Measurements from ENCODE around the gene TTC9B.
"Not testable (repeated sequence)": the region's sequence is repeated elsewhere in the genome, so short reads cannot be mapped to it uniquely, and the experiment has no call there.

The TTC9B gene

DNA sequence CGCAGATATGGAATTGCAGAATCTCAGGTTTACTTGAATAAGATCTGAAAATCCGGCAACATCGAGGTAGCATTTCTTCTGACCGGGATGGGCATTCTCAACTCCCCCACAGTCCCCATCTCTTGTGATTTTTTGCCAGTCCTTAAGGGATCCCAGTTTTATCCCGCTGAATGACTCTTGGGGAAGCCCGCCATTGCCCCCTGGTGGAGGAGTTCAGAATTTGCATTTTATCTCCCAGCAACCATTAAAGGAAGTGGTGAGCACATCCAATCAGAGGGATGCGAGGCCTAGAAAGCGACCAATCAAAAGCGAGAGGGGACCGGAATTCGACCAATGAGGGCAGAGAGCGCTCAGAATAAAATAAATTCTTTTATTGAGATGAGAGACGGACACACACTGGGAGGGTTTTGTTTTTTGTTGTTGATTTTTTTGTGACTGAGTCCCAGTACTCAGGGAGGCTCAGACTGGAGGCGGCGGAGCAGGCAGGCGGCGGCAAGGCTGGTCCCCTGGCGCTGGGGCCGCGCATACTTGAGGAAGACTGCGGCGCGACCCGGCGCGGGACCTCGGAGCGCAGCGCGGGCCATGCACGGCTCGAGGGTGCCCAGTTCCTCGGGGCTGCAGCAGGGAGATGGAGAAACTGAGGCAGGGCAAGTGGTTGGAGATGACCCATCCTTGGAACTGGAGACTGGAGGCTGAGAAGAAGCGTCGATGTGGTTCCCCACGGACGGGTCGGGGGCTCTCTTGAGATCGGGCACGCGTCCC lies 3.9 kb upstream of the TTC9B start:
- H3K27ac ChIP-seq (ENCODE audit: low read depth, low read length) = no peak overlapping the region
- H3K9me3 ChIP-seq (ENCODE audit: control insufficient read depth, insufficient read depth, low read length) = no peaks in the 10 kb centered on the region
- peaks cover 22% of the 10 kb centered on the region for H3K27me3 ChIP-seq (ENCODE audit: control insufficient read depth, insufficient read depth, low read length)
- H3K36me3 ChIP-seq (ENCODE audit: control insufficient read depth, insufficient read depth, low read length) = no peaks in the 10 kb centered on the region
- H3K4me1 ChIP-seq (ENCODE audit: control insufficient read depth, insufficient read depth, low read length) = no peaks in the 10 kb centered on the region
- H3K4me3 ChIP-seq (ENCODE audit: low read depth, low read length) = no peak overlapping the region
- no peak overlapping the region for H3K9ac ChIP-seq (ENCODE audit: low read depth, low read length)

DNA sequence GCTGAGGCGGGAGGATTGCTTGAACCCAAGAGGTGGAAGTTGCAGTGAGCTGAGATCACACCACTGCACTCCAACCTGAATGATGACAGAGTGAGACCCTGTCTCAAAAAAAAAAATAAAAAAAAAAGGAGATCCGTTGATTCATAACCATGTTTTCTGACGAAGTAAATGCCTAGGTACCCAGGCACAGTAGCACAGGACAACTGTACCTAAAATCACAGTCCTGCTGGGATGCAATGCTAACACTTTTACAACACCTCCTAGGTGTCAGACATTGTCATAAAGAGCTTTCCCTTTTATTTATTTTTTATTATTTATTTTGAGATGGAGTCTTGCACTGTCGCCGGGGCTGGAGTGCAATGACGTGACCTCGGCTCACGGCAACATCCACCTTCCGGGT lies 2.5 kb upstream of the TTC9B start:
- H3K4me3 ChIP-seq (ENCODE audit: low read depth, low read length) = no peak overlapping the region
- peaks cover 22% of the 10 kb centered on the region for H3K27me3 ChIP-seq (ENCODE audit: control insufficient read depth, insufficient read depth, low read length)
- H3K9me3 ChIP-seq (ENCODE audit: control insufficient read depth, insufficient read depth, low read length) = no peaks in the 10 kb centered on the region
- no peak overlapping the region for H3K27ac ChIP-seq (ENCODE audit: low read depth, low read length)
- peaks cover 5% of the 10 kb centered on the region; the same call in 1 of the 2 replicates for H3K4me1 ChIP-seq (ENCODE audit: control insufficient read depth, insufficient read depth, low read length)
- no peaks in the 10 kb centered on the region for H3K36me3 ChIP-seq (ENCODE audit: control insufficient read depth, insufficient read depth, low read length)
- no peak overlapping the region for H3K9ac ChIP-seq (ENCODE audit: low read depth, low read length)

DNA sequence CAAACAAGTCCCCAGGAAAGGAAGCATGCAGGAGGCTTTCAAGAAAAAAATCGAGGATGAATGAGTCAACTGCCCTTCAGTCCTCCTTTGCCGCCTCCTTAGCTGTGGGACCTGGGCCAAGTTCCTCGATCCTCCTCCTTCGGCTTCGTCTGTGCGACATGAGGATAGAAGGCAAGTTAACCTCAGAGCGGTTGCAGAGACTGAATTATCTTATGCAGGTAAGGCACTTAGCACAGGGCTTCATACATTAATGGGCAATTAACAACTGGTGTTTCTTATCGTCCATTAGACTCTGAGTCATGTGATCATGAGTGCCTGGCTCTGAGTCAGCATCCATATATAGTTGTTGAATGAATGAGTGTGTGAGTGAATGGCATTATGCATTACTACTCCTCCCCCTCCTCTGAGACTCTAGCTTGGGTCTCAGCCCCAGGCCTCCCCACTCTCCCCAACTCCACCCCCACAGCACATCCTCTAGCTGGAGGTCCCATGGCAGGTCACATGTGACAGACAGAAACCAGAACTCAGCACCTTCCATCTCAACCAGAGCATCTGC lies 1.6 kb upstream of the TTC9B start:
- H3K27me3 ChIP-seq (ENCODE audit: control insufficient read depth, insufficient read depth, low read length) = peaks cover 18% of the 10 kb centered on the region
- no peaks in the 10 kb centered on the region for H3K36me3 ChIP-seq (ENCODE audit: control insufficient read depth, insufficient read depth, low read length)
- H3K4me3 ChIP-seq (ENCODE audit: low read depth, low read length) = no peak overlapping the region
- H3K9me3 ChIP-seq (ENCODE audit: control insufficient read depth, insufficient read depth, low read length) = no peaks in the 10 kb centered on the region
- H3K4me1 ChIP-seq (ENCODE audit: control insufficient read depth, insufficient read depth, low read length) = peaks cover 5% of the 10 kb centered on the region; the same call in 1 of the 2 replicates
- no peak overlapping the region for H3K9ac ChIP-seq (ENCODE audit: low read depth, low read length)
- H3K27ac ChIP-seq (ENCODE audit: low read depth, low read length) = no peak overlapping the region

DNA sequence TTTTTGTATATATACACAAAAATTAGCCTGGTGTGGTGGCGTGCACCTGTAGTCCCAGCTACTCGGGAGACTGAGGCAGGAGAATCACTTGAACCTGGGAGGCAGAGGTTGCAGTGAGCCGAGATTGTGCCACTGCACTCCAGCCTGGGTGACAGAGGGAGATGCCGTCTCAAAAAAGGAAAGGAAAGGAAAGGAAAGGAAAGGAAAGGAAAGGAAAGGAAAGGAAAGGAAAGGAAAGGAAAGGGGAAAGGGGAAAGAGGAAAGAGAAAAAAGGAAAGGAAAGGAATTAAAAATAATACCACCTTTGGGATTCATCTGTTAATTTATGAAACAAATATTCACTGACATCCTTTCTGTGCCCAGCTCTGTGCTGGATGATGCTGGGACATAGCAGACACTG lies 845 bp upstream of the TTC9B start:
- H3K27ac ChIP-seq (ENCODE audit: low read depth, low read length); H3K4me3 ChIP-seq (ENCODE audit: low read depth, low read length); H3K36me3 ChIP-seq (ENCODE audit: control insufficient read depth, insufficient read depth, low read length); H3K4me1 ChIP-seq (ENCODE audit: control insufficient read depth, insufficient read depth, low read length); H3K9ac ChIP-seq (ENCODE audit: low read depth, low read length); H3K9me3 ChIP-seq (ENCODE audit: control insufficient read depth, insufficient read depth, low read length): not testable (repeated sequence)
- H3K27me3 ChIP-seq (ENCODE audit: control insufficient read depth, insufficient read depth, low read length) = peaks cover 18% of the 10 kb centered on the region

DNA sequence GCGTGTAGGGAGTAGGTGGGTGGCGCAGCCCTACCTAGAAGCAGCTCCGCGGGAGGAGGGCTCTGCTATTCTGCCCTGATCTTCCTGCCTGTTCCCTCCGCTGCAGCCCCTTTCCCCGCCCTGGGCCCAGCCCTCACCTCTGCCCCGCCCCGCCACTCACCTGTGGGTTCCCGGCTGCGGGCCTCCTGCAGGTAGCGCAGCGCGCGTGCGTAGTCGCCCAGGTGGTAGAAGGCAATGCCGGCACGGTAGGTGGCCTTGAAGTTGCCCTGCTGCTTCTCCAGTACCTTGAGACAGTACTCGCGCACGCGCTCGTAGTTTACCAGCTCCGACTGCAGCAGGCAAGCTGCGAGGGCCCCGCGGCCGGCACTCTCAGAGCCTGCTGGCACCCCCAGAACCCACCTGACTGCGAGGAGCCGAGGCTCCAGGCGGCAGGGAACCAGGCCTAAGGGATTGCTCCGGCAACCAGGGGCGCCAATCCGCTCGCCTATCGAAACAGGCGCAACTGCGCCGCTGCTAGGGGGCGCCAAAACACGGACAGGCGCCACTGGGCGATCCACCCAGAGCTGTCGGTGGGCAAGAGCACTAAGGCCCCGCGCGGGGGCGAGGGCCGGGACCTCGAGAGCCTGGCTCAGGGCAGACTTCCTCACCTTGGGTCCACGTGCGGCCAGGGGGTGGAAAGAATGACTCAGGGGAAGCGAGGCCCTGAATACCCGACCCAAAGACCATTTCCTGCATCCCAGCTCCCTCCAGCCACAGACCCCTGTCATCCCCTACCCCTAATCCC lies 965 bp downstream of the TTC9B start:
- Histone ChIP-seq H3K36me3 (ENCODE audit: control insufficient read depth, insufficient read depth, low read length) (peaks cover 8% of the 10 kb centered on the region; the same call in 1 of the 2 replicates), H3K27ac (ENCODE audit: low read depth, low read length) (no peak overlapping the region), H3K9ac (ENCODE audit: low read depth, low read length) (no peak overlapping the region), H3K4me3 (ENCODE audit: low read depth, low read length) (peak overlapping the region; percentile 49), H3K9me3 (ENCODE audit: control insufficient read depth, insufficient read depth, low read length) (no peaks in the 10 kb centered on the region), H3K4me1 (ENCODE audit: control insufficient read depth, insufficient read depth, low read length) (peaks cover 5% of the 10 kb centered on the region; the same call in 1 of the 2 replicates), H3K27me3 (ENCODE audit: control insufficient read depth, insufficient read depth, low read length) (peaks cover 18% of the 10 kb centered on the region)

DNA sequence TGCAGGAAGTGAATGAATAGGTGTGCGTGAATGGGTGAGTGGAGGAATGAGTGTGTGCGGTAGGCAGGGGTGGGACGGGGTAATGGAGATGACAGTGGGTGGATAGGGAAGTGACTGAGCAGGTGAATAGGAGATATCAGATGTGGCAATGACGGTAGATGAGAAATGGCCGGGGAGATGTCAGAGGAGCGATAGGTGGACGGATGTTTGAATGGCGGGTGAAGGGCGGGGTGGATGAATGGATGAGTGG lies 1.5 kb downstream of the TTC9B start:
- Histone ChIP-seq H3K4me3 (ENCODE audit: low read depth, low read length) (peak overlapping the region; percentile 49), H3K27me3 (ENCODE audit: control insufficient read depth, insufficient read depth, low read length) (peaks cover 18% of the 10 kb centered on the region), H3K27ac (ENCODE audit: low read depth, low read length) (no peak overlapping the region), H3K4me1 (ENCODE audit: control insufficient read depth, insufficient read depth, low read length) (peaks cover 5% of the 10 kb centered on the region; the same call in 1 of the 2 replicates), H3K9me3 (ENCODE audit: control insufficient read depth, insufficient read depth, low read length) (no peaks in the 10 kb centered on the region), H3K9ac (ENCODE audit: low read depth, low read length) (no peak overlapping the region), H3K36me3 (ENCODE audit: control insufficient read depth, insufficient read depth, low read length) (peaks cover 8% of the 10 kb centered on the region; the same call in 1 of the 2 replicates)

DNA sequence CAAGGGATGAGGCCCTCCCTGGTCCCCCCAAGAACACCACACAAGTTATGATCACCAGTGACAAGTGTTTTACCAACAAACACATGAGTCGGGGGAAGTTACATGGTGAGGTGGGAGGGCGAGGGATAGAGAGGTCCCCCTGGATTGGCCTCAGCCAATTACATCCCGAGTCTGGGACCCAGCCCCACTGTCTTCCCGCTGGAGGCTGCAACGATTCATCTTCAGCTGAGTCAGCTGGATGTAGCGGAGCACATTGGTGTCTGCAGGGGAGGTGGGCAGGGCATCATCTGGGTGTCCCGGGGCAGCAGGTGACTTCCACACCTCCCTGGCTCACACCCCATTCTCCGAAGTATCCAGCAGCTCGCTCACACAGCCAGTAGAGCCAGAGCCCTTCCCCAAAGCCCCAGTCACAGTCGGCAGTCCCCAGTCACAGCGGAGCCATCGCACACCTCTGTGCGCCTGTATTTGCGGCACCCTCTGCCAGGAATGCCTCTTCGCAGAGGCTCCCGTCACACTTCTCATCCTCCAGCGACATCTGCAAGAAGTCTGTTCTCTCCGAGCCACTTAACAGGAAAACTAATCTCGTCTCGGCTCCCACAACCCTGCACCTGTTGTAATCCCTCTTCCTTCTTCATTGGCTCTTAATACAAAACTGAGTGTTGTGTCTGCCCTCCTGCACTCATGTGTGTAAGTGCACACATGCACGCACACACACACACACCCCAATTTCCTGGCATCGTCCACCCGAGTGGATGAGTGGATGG lies 2.0 kb downstream of the TTC9B start:
- Histone ChIP-seq H3K4me1 (ENCODE audit: control insufficient read depth, insufficient read depth, low read length) (peaks cover 5% of the 10 kb centered on the region; the same call in 1 of the 2 replicates), H3K27ac (ENCODE audit: low read depth, low read length) (no peak overlapping the region), H3K9me3 (ENCODE audit: control insufficient read depth, insufficient read depth, low read length) (no peaks in the 10 kb centered on the region), H3K4me3 (ENCODE audit: low read depth, low read length) (peak overlapping the region; percentile 49), H3K27me3 (ENCODE audit: control insufficient read depth, insufficient read depth, low read length) (peaks cover 18% of the 10 kb centered on the region), H3K9ac (ENCODE audit: low read depth, low read length) (no peak overlapping the region), H3K36me3 (ENCODE audit: control insufficient read depth, insufficient read depth, low read length) (peaks cover 8% of the 10 kb centered on the region; the same call in 1 of the 2 replicates)

DNA sequence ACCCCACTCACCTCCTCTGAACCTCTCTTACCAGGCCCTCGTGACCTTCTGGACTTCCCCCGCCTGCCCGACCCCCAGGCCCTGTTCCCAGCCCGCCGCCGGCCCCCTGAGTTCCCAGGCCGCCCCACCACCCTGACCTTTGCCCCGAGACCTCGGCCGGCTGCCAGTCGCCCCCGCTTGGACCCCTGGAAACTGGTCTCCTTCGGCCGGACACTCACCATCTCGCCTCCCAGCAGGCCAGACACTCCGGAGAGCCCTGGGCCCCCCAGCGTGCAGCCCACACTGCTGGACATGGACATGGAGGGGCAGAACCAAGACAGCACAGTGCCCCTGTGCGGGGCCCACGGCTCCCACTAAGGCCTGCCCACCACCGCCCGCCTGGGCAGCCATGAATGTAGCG lies 3.2 kb downstream of the TTC9B start:
- peaks cover 18% of the 10 kb centered on the region for H3K27me3 ChIP-seq (ENCODE audit: control insufficient read depth, insufficient read depth, low read length)
- no peaks in the 10 kb centered on the region for H3K9me3 ChIP-seq (ENCODE audit: control insufficient read depth, insufficient read depth, low read length)
- H3K27ac ChIP-seq (ENCODE audit: low read depth, low read length) = no peak overlapping the region
- peaks cover 5% of the 10 kb centered on the region; the same call in 1 of the 2 replicates for H3K4me1 ChIP-seq (ENCODE audit: control insufficient read depth, insufficient read depth, low read length)
- H3K36me3 ChIP-seq (ENCODE audit: control insufficient read depth, insufficient read depth, low read length) = peaks cover 8% of the 10 kb centered on the region; the same call in 1 of the 2 replicates
- H3K9ac ChIP-seq (ENCODE audit: low read depth, low read length) = no peak overlapping the region
- no peak overlapping the region for H3K4me3 ChIP-seq (ENCODE audit: low read depth, low read length)

DNA sequence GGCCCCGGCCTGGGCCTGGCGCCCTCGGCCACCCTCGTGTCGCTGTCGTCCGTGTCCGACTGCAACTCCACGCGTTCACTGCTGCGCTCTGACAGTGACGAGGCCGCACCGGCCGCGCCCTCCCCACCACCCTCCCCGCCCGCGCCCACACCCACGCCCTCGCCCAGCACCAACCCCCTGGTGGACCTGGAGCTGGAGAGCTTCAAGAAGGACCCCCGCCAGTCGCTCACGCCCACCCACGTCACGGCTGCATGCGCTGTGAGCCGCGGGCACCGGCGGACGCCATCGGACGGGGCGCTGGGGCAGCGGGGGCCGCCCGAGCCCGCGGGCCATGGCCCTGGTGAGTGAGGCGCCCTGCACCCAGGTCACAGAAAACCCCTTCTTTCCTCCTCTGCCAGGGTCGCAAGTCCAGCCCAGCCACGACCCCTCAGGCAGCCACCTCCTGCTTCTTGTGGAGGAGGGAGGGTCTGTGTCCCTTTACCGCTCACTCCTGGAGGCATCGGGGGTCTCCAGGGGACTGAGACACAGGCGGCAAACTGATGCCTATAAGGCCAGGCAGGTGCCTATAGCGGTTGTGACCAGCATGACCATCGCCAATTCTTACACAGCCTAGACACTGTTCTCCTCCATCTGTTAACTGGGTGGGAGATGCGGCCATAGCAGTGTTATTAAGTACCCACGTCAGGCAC lies 4.2 kb downstream of the TTC9B start:
- H3K36me3 ChIP-seq (ENCODE audit: control insufficient read depth, insufficient read depth, low read length) = peaks cover 9% of the 10 kb centered on the region
- H3K9me3 ChIP-seq (ENCODE audit: control insufficient read depth, insufficient read depth, low read length) = no peaks in the 10 kb centered on the region
- no peak overlapping the region for H3K4me3 ChIP-seq (ENCODE audit: low read depth, low read length)
- H3K27ac ChIP-seq (ENCODE audit: low read depth, low read length) = no peak overlapping the region
- peaks cover 13% of the 10 kb centered on the region for H3K27me3 ChIP-seq (ENCODE audit: control insufficient read depth, insufficient read depth, low read length)
- H3K4me1 ChIP-seq (ENCODE audit: control insufficient read depth, insufficient read depth, low read length) = peaks cover 5% of the 10 kb centered on the region; the same call in 1 of the 2 replicates
- no peak overlapping the region for H3K9ac ChIP-seq (ENCODE audit: low read depth, low read length)

DNA sequence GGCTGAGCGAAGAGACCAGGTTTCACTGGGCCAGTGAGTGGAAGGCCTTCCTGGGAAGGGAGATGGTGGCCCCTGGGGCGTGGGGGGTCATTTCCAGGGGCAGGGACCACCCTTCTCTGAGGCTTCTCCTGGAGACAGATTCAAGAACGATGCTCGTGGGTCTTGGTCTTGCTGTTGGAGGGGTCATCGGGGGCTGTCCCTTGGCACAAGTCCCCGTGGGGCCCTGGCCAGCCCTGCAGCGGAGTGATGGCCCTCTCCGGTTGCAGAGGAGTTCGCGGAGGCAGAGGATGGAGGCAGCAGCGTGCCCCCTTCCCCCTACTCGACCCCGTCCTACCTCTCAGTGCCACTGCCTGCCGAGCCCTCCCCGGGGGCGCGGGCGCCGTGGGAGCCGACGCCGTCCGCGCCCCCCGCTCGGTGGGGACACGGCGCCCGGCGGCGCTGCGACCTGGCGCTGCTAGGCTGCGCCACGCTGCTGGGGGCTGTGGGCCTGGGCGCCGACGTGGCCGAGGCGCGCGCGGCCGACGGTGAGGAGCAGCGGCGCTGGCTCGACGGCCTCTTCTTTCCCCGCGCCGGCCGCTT lies 4.8 kb downstream of the TTC9B start:
- H3K9me3 ChIP-seq (ENCODE audit: control insufficient read depth, insufficient read depth, low read length) = no peaks in the 10 kb centered on the region
- no peak overlapping the region for H3K27ac ChIP-seq (ENCODE audit: low read depth, low read length)
- peaks cover 7% of the 10 kb centered on the region for H3K27me3 ChIP-seq (ENCODE audit: control insufficient read depth, insufficient read depth, low read length)
- peaks cover 5% of the 10 kb centered on the region; the same call in 1 of the 2 replicates for H3K4me1 ChIP-seq (ENCODE audit: control insufficient read depth, insufficient read depth, low read length)
- H3K4me3 ChIP-seq (ENCODE audit: low read depth, low read length) = no peak overlapping the region
- H3K36me3 ChIP-seq (ENCODE audit: control insufficient read depth, insufficient read depth, low read length) = peaks cover 13% of the 10 kb centered on the region
- H3K9ac ChIP-seq (ENCODE audit: low read depth, low read length) = no peak overlapping the region

Measured in HUES48 (cell line).